ENCODE results near the gene WDR86. TPM values are rescaled to one million over a fixed set of nuclear protein-coding genes. Genes with fewer than 3 reads are reported as not detected.

The WDR86 gene
- total RNA-seq, 1 donor from 2014 or later, result 83.0 TPM

- Mint-ChIP-seq H3K27me3 (no peaks in the 10 kb centered on the region), H3K4me1 (ENCODE audit: unreplicated experiment) (peaks cover 28% of the 10 kb centered on the region), H3K9me3 (no peaks in the 10 kb centered on the region), H3K4me3 (no peak overlapping the region), H3K36me3 (no peaks in the 10 kb centered on the region), H3K27ac (no peak overlapping the region)
- TF ChIP-seq, protein P1, sequence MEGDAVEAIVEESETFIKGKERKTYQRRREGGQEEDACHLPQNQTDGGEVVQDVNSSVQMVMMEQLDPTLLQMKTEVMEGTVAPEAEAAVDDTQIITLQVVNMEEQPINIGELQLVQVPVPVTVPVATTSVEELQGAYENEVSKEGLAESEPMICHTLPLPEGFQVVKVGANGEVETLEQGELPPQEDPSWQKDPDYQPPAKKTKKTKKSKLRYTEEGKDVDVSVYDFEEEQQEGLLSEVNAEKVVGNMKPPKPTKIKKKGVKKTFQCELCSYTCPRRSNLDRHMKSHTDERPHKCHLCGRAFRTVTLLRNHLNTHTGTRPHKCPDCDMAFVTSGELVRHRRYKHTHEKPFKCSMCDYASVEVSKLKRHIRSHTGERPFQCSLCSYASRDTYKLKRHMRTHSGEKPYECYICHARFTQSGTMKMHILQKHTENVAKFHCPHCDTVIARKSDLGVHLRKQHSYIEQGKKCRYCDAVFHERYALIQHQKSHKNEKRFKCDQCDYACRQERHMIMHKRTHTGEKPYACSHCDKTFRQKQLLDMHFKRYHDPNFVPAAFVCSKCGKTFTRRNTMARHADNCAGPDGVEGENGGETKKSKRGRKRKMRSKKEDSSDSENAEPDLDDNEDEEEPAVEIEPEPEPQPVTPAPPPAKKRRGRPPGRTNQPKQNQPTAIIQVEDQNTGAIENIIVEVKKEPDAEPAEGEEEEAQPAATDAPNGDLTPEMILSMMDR (conservative IDR thresholded peaks at IDR 0.05), result no peak
- no peak for DNase-seq (ENCODE audit: extremely low spot score, unreplicated experiment)
Observed at GRCh38 chr7:151447312-151447711, 37.5 kb upstream of the WDR86 start.

DNA sequence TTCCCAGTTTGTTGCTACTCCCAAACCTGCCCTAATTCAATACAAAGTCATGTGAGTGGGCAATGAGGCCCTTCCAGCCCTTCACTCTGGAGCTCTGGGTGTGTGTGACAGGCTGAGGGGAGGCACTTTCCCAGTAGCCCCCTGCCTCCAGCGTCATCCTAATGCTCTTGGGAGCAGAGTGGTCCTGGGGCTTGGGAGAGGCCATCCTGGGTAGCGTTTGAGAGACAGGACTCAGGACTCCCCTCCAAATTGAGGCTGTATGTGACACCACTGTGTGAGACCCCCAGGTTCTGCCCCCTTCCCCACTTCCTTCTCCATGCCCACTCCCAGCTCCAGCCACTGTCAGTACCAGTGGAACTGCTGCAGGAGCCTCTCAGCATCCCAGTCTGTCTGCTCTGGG, 36.6 kb upstream of the WDR86 start:
- no peaks in the 10 kb centered on the region for H3K27me3 Mint-ChIP-seq
- TF ChIP-seq, protein P1 (conservative IDR thresholded peaks at IDR 0.05), result no peak
- no peaks in the 10 kb centered on the region for H3K36me3 Mint-ChIP-seq

GRCh38 chr7:151444632-151445031, 34.8 kb upstream of the WDR86 start:
- no peak for DNase-seq (ENCODE audit: extremely low spot score, unreplicated experiment)
- Mint-ChIP-seq H3K27me3 (no peaks in the 10 kb centered on the region), H3K36me3 (no peaks in the 10 kb centered on the region), H3K27ac (no peak overlapping the region), H3K4me3 (no peak overlapping the region), H3K9me3 (no peaks in the 10 kb centered on the region), H3K4me1 (ENCODE audit: unreplicated experiment) (peaks cover 44% of the 10 kb centered on the region)
- TF ChIP-seq, protein P1 (conservative IDR thresholded peaks at IDR 0.05), result no peak

More for the DNA sequence above, 36.6 kb upstream of the WDR86 start:
- Mint-ChIP-seq H3K4me3 (no peak overlapping the region), H3K27ac (no peak overlapping the region), H3K9me3 (no peaks in the 10 kb centered on the region), H3K4me1 (ENCODE audit: unreplicated experiment) (peaks cover 34% of the 10 kb centered on the region)
- no peak for DNase-seq (ENCODE audit: extremely low spot score, unreplicated experiment)

DNA sequence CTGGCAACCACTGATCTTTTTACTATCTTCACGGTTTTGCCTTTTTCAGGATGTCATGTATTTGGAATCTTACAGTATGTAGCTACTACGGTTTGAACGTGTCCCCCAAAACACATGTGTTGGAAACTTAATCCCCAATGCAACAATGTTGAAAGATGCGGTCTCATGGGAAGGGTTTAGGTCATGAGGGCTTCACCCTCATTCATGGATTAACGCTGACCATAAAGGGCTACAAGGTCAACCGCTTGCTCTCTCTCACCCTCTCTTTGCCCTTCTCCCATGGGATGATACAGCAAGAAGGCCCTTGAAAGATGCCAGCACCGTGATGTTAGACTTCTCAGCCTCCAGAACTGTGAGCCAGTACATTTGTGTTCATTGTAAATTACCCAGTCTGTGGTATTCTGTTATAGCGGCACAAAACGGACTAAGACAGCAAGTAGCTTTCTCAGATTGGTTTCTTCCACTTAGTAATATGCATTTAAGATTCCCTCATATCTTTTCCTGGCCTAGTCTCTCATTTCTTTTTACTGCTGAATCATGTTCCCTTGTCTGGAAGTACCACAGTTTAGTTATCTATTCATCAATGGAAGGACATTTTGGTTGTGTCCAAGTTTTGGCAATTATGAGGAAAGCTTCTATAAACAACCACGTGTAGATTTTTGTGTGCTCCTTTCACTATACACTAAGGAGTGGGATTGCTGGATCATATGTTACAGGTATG, 33.1 kb upstream of the WDR86 start:
- no peak for DNase-seq (ENCODE audit: extremely low spot score, unreplicated experiment)
- peaks cover 41% of the 10 kb centered on the region for H3K4me1 Mint-ChIP-seq (ENCODE audit: unreplicated experiment)
- TF ChIP-seq, protein P1 (conservative IDR thresholded peaks at IDR 0.05), result no peak
- H3K27me3 Mint-ChIP-seq, result no peaks in the 10 kb centered on the region
- H3K36me3 Mint-ChIP-seq, result no peaks in the 10 kb centered on the region
- no peak overlapping the region for H3K4me3 Mint-ChIP-seq
- H3K27ac Mint-ChIP-seq, result no peak overlapping the region
- no peaks in the 10 kb centered on the region for H3K9me3 Mint-ChIP-seq

DNA sequence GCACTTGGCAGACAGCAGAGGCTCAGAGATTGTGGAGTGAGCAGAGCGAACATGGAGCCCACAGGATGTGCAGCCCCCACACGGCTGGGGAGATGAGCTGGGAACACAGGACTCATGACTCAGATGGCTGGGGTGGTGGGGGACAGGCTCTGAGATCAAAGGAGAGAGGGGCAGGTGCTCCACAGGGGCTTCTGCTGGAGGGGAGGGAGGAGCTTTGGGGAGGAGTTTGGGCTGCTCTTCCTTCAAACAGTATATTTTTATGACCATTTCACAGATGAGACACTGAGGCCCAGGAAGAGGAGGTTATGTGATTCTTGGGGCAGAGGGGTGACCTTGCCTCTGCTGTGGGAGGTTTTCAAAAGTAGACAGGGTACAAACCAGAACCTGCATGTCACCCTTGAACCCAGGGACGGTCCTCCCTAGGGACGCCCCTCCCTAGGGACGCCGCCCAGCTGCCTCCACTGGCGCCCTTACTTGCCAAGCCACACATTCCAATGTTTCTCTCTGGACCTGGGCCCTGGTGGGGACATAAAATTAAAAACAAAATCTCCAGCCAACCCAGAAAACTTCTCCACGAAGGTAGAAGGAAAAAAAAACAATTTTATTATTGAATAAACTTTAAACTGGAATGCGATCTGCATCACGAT, 31.1 kb upstream of the WDR86 start:
- H3K9me3 Mint-ChIP-seq, result no peaks in the 10 kb centered on the region
- H3K27ac Mint-ChIP-seq, result peak overlapping the region; percentile 78
- TF ChIP-seq, protein P1 (conservative IDR thresholded peaks at IDR 0.05), result no peak
- no peak for DNase-seq (ENCODE audit: extremely low spot score, unreplicated experiment)
- peak overlapping the region; percentile 68 for H3K4me3 Mint-ChIP-seq
- no peaks in the 10 kb centered on the region for H3K27me3 Mint-ChIP-seq
- no peaks in the 10 kb centered on the region for H3K36me3 Mint-ChIP-seq
- H3K4me1 Mint-ChIP-seq (ENCODE audit: unreplicated experiment), result peaks cover 40% of the 10 kb centered on the region

Measured in type B pancreatic cell (in vitro differentiated cells).